ENCODE results near the gene ARMH1. TPM values are rescaled to one million over a fixed set of nuclear protein-coding genes. Genes with fewer than 3 reads are reported as not detected.

Gene ARMH1
- 0.13 TPM in 1 of 2 replicates, not detected in the other for total RNA-seq

GRCh38 chr1:44674113-44675000, at the start of gene ARMH1, which contains the start of gene TMEM53:
TSS of gene ARMH1 (plus strand) at chr1:44674714. CDS start at chr1:44689698, 14,984 bp downstream.
TSS of gene TMEM53 (minus strand) at chr1:44674481. CDS start at chr1:44674391, 90 bp downstream.
- peak; percentile 98 to 99 for DNase-seq (ENCODE audit: low read depth in 2 of 2)

DNA sequence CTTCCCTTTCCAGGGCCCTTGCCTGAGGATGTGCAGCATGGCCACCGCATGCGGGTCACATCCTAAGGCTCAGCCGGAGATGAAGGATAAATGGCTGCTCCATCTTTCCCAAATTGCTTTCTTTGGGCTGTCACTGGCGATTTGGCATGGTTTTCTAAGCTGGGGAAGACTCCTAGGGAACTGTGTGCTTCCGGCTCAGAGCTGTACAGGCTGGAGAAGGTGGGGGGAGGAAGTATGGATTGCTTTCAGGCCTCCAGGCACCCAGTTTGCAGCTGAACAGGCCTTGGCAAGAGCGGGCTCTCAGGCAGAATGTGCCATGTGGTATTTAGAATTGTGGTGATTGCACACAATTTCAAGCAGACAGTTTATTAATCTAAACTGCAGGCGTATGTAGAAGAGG, 49.2 kb upstream of the ARMH1 start:
- DNase-seq (ENCODE audit: low read depth in 2 of 2) = no peak

DNA sequence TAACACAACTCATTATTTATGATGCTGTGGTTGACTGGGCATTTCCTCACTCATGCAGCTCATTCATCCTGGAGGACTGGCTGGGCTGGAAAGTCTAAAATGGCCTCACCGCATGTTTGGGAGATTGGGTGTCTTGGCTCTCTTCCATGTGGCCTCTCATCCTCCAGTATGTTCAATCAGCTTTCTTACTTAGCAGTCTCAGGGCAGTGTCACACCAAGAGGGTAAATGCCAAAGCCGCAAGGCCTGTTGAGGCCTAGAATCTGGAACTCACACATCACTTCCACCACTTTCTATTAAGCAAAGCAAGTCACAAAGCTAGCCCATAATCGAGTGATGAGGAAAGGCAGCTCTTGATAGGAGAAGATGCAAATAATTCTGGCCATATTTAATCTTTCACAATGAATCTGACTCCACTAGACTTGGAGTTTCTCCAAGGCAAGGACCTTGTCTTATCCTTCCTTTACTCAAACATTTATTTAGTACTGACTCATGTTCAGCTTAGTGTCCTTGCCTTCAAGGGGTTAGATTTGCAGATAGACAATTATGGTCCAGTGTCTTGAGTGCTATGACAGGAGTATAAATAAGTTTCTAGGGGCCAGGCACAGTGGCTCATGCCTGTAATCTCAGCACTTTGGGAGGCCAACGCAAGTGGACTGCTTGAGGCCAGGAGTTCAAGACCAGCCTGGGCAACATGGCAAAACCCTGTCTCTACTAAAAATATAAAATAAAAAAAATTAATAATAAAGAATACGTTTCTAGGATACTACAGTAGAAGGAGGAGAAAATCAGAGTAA, 45.4 kb upstream of the ARMH1 start:
- no peak for DNase-seq (ENCODE audit: low read depth in 2 of 2)

- no peak for DNase-seq (ENCODE audit: low read depth in 2 of 2)
Measured at GRCh38 chr1:44630116-44630515, 44.4 kb upstream of the ARMH1 start.

DNA sequence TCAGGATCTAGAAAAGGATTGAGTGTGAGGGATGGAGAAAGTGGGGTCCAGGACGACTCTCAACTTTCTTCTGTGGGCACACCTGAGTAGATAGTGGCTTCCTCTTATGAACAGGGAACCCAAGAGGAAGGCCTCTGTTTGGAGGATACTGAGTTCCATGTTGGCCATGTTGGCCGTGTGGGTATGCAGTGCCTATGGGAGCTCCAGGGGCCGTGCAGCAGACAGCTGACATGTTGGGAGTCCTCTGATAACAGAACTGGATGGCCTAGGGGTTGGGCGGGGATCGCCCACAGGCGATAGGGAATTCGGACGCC, 43.2 kb upstream of the ARMH1 start:
- DNase-seq (ENCODE audit: low read depth in 2 of 2) = no peak

- DNase-seq (ENCODE audit: low read depth in 2 of 2) = peak; percentile 51 to 92
Measured at GRCh38 chr1:44631647-44632539, 42.6 kb upstream of the ARMH1 start.

DNA sequence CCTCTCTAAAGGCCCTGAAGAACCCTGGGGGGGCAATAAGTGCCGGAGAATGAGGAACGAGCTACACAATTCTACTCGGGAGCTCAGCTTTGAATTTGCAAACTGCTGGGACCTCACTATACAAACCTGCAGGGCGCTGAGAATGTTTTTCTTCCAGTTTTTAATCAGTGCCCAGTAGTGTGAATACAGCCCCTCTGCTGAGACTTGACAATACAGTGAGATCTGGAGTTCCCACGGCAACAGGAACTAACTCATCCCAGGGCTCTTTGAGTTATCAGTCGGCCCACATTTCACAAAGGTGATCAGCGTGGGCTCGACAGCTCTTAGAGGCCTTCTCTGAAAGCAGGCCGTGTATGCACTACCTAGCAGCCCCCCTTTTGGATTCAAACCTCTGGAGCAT, 41.9 kb upstream of the ARMH1 start:
- DNase-seq (ENCODE audit: low read depth in 2 of 2) = peak in 1 of 2 donors; percentile 57

DNA sequence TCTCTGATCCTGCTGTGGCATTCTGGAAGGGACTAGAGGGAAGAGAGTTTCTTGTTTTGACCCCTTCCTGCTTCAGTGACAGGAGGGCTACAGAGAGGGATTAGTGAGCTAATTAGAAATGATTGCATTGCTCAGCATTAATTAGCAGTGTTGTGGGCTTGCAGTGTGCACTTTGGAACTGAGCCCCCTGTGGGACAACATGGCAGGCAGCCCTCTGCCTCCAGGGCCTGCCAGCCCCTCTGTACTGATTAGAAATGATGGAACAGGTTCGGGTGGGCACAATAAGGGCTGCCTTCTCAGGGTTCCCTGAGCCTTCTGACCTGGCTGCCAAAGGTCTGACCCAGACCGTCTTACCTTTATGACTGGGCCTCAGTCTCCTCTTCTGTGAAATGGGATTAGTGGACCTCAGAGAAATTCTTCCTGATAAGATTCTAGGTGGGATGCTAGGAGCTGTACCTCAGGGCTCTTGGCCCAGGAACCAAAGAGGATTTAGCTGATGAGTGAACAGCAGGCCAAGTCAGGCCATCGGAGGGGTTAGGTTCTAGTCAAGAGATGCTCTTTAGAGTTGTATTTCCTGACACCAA, 39.8 kb upstream of the ARMH1 start:
- no peak for DNase-seq (ENCODE audit: low read depth in 2 of 2)

GRCh38 chr1:44635439-44635838, 39.1 kb upstream of the ARMH1 start:
- DNase-seq (ENCODE audit: low read depth in 2 of 2) = no peak

- DNase-seq (ENCODE audit: low read depth in 2 of 2) = no peak
Measured at GRCh38 chr1:44636083-44636687, 38.3 kb upstream of the ARMH1 start.

GRCh38 chr1:44636688-44637598, 37.6 kb upstream of the ARMH1 start:
- DNase-seq (ENCODE audit: low read depth in 2 of 2) = no peak

- no peak for DNase-seq (ENCODE audit: low read depth in 2 of 2)
Measured at GRCh38 chr1:44637702-44638411, 36.7 kb upstream of the ARMH1 start.

DNA sequence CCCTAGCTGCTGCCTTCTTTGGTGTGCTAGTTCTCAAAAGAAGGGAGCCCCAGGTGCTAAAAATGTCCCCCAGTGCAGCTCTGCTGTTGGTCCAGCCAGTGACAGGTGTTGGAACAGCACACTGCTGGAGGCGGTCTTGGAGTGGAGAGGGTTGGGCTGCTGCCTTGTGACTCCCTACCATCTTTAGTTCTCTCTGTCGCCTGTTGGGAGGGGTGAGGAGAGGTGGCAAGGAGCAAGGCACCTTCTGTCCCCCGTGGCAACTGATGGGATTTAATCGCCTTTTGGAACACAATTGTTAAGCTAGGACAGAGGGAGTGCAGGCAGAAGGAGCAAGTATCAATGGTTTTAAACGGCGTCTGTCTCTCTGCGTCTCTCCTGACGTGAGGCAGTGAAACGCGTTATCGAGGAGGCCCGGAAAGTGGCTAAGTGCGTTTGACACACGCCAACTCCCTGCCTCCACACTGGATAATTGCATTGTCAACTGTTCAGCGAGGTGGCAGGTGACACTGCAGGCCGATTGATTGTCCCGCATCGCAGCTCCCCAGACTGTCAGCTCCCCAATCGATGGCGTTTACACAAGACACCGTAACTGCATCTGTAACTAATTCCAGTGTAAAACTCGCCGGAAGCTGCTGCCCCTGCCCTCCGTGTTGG, 34.2 kb upstream of the ARMH1 start:
- DNase-seq (ENCODE audit: low read depth in 2 of 2) = no peak

- DNase-seq (ENCODE audit: low read depth in 2 of 2) = no peak
Measured at GRCh38 chr1:44641126-44642102, 33.1 kb upstream of the ARMH1 start.

- DNase-seq (ENCODE audit: low read depth in 2 of 2) = no peak
Measured at GRCh38 chr1:44642255-44642654, 32.3 kb upstream of the ARMH1 start.

DNA sequence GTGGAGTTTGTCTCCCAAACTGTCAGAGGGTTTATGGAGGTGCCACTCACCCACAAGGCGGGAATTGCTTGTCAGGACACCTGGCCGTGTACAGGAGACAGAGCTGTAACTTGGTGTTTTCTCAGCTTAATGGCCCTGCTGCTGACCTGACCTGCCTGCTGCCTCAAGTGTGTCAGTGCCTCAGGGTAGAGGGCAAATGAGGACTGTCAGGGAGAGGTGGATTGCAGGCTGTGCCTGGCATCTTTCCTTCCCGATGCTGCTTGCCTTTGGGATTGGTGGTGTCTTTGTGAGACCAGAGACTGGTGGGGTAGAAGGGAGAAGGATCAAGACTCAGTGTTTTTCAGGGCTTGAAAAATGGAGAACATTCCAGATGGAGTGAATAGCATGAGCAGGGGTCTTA, 31.6 kb upstream of the ARMH1 start:
- no peak for DNase-seq (ENCODE audit: low read depth in 2 of 2)

DNA sequence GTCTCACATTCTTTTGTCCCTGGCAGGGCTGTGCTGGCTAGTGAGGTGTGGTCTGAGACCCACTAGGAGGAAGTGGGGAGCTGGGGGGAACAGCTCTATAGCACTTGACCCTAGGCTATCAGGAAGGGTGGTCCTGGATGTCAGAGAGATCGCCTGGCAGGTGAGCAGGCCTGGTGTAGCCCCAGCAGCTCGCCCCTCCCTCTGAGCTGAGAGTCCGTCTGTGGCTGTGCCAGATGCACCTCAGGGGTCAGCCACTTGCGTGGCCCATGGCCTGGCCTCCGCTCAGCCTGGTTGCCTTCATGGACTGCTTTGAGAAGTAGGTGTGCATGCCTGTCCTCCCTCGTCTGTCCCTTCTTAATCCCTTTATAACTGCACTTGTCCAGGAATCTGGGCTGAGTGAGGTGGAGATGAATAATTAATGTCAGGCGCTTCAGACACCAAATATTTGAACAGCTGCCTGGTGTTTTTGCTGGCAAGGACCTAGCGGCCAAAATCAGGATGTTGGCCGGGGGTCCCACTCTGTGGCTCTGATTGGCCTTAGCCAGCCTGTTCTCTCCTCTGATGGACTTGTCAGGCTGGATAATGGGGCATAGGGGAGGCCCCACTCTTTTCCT, 30.7 kb upstream of the ARMH1 start:
- no peak for DNase-seq (ENCODE audit: low read depth in 2 of 2)

Data from dermis microvascular lymphatic vessel endothelial cell (primary cell).